Trophoblast cell (in vitro differentiated cells and primary cell): ENCODE measurements around the gene VASH2. TPM values are rescaled to one million over a fixed set of nuclear protein-coding genes. Genes with fewer than 3 reads are reported as not detected.

Experiments
- DNase-seq, 2 donors: peaks; one replicate each; pipeline ENCODE4 v3.0.0-alpha.2; 2016
- H2AFZ ChIP-seq: 2 replicates; pipeline ENCODE4 v1.6.1; 2013; ENCODE audit warnings: low read length, moderate library complexity, mild to moderate bottlenecking; ENCODE audit not compliant: insufficient read depth, poor library complexity
- H2AK5ac ChIP-seq: 2 replicates; pipeline ENCODE4 v1.6.1; 2013; ENCODE audit warnings: mild to moderate bottlenecking, low read length
- H2BK120ac ChIP-seq: 2 replicates; pipeline ENCODE4 v1.6.1; 2013; ENCODE audit warnings: low read length, mild to moderate bottlenecking, moderate library complexity; ENCODE audit not compliant: insufficient read depth, poor library complexity
- H2BK12ac ChIP-seq: 2 replicates; pipeline ENCODE4 v1.6.1; 2013; ENCODE audit warnings: mild to moderate bottlenecking, low read length, moderate library complexity
- H2BK5ac ChIP-seq: 2 replicates; pipeline ENCODE4 v1.6.1; 2013; ENCODE audit warnings: low read length, low read depth, moderate library complexity, mild to moderate bottlenecking; ENCODE audit not compliant: poor library complexity
- H3K14ac ChIP-seq: 2 replicates; pipeline ENCODE4 v1.6.1; 2013; ENCODE audit warnings: mild to moderate bottlenecking, low read length
- H3K18ac ChIP-seq: 2 replicates; pipeline ENCODE4 v1.6.1; 2013; ENCODE audit warnings: mild to moderate bottlenecking, low read length
- H3K23ac ChIP-seq: 2 replicates; pipeline ENCODE4 v1.6.1; 2013; ENCODE audit warnings: low read length
- H3K27ac ChIP-seq: 2 replicates; pipeline ENCODE4 v1.5.1; 2013; ENCODE audit warnings: low read depth, mild to moderate bottlenecking, inconsistent platforms, low read length, moderate library complexity
- H3K27me3 ChIP-seq: 2 replicates; pipeline ENCODE4 v1.6.1; 2013; ENCODE audit warnings: inconsistent platforms, mild to moderate bottlenecking, low read length, moderate library complexity; ENCODE audit not compliant: insufficient read depth
- H3K36me3 ChIP-seq, 2 experiments: 1 replicate in 1 of 2; 2 replicates in 1 of 2; pipeline ENCODE4 v1.6.1; 2013; ENCODE audit warnings: low read length in 2 of 2, mild to moderate bottlenecking in 2 of 2, moderate library complexity in 1 of 2; ENCODE audit not compliant: insufficient read depth in 2 of 2, control insufficient read depth in 1 of 2
- H3K4ac ChIP-seq: 2 replicates; pipeline ENCODE4 v1.6.1; 2013; ENCODE audit warnings: low read depth, mild to moderate bottlenecking, low read length, moderate library complexity
- H3K4me1 ChIP-seq, 2 experiments: 1 replicate in 1 of 2; 2 replicates in 1 of 2; pipeline ENCODE4 v1.6.1; 2013; ENCODE audit warnings: low read length in 2 of 2, mild to moderate bottlenecking in 2 of 2, moderate library complexity in 1 of 2; ENCODE audit not compliant: insufficient read depth in 2 of 2, control insufficient read depth in 1 of 2
- H3K4me2 ChIP-seq: 2 replicates; pipeline ENCODE4 v1.6.1; 2013; ENCODE audit warnings: inconsistent platforms, mild to moderate bottlenecking, low read length, moderate library complexity
- H3K4me3 ChIP-seq: 2 replicates; pipeline ENCODE4 v1.5.1; 2013; ENCODE audit warnings: mild to moderate bottlenecking, low read depth, low read length, inconsistent platforms
- H3K79me1 ChIP-seq: one replicate; pipeline ENCODE4 v1.6.1; 2013; ENCODE audit warnings: low read length
- H3K79me2 ChIP-seq: 2 replicates; pipeline ENCODE4 v1.6.1; 2013; ENCODE audit warnings: low read length, mild to moderate bottlenecking; ENCODE audit not compliant: control insufficient read depth, insufficient read depth, poor library complexity
- H3K9ac ChIP-seq: 2 replicates; pipeline ENCODE4 v1.6.1; 2013; ENCODE audit warnings: mild to moderate bottlenecking, low read length
- H3K9me3 ChIP-seq: 2 replicates; pipeline ENCODE4 v1.6.1; 2013; ENCODE audit warnings: low read depth, mild to moderate bottlenecking, control low read depth, inconsistent platforms, low read length; ENCODE audit not compliant: insufficient read depth
- H4K12ac ChIP-seq: 2 replicates; pipeline ENCODE4 v1.6.1; 2013; ENCODE audit warnings: low read depth, mild to moderate bottlenecking, low read length, moderate library complexity
- H4K8ac ChIP-seq: 2 replicates; pipeline ENCODE4 v1.6.1; 2013; ENCODE audit warnings: low read depth, mild to moderate bottlenecking, low read length, moderate library complexity
- H4K91ac ChIP-seq: one replicate; pipeline ENCODE4 v1.6.1; 2013; ENCODE audit warnings: low read depth, mild to moderate bottlenecking, low read length, moderate library complexity
- WGBS: extraction: QIAGEN DNeasy Blood & Tissue Kit; methylation state at CpG from one replicate; pipeline ENCODE4 v1.1.7; 2013; ENCODE audit warnings: missing lambda C conversion rate; ENCODE audit not compliant: insufficient read length, insufficient coverage; ENCODE audit errors: extremely low coverage; 5-methylcytosine and 5-hydroxymethylcytosine counted together
- polyA plus RNA-seq: library from polyadenylated mRNA; stranded (reverse); fragments of 200-250 nt; gene quantifications from 2 replicates; pipeline ENCODE4 v1.2.3, GENCODE V29; 2013

The VASH2 gene
- 2.9 and 3.1 TPM in 2 replicates for polyA plus RNA-seq

DNA sequence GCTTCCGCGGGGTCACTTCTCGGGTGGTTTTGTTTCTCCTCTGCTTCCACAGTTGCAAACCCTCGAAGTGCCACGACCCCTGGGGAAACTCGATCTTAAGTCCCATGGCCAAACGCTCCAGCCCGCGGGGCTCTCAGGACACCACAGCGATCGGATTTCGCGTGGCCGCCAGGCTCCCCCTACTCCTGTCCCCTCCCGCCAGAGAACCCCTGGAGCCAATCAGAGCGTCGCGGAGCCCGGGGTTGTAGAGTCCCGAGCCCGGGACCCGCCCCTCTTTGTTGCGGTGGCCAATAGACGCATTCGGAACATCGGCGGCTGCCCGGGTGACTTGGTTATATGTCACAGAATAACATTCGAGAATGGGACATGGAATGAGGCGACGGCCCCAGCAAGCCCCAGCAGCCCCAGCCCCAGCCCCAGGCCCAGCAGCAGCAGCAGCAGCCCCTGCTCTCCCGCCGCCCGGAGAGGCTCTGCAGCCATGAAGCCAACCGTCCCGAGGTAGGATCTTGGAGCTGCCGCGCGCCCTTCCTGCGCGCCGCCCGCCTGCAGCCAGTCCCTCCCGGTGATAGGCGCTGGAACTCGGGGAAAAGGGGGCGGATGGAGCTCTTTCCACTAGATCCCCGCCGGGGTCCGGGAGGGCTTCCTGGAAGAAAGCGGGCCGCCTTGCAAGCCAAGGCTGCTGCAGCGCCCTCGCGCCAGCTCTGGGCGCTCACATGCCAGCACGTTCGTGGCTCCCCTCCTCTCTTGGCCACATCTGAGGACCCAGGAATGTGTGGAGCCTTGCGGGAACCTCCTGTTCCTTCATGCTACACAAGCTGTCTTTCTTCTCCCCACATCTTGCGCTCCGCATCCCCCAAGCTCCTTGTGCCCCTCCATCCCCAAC lies at the start of gene VASH2:
TSS of gene VASH2 (plus strand) at position 299 of the 883 bp plus-strand sequence. CDS start 1,002 bp downstream, outside the sequence.
- Histone ChIP-seq H4K91ac (no peak within 1 kb of the TSS), H3K4me1 (peaks cover 4 to 10% of the 10 kb centered on the region in 2 experiments), H3K18ac (no peak within 1 kb of the TSS), H3K4ac (no peak within 1 kb of the TSS), H3K79me1 (peaks cover 3% of the 10 kb centered on the region), H4K8ac (peak within 1 kb of the TSS; percentile 56), H3K27ac (no peak within 1 kb of the TSS), H2BK12ac (no peak within 1 kb of the TSS), H3K27me3 (peaks cover 8% of the 10 kb centered on the region), H2AFZ (peak within 1 kb of the TSS; percentile 25), H3K23ac (no peak within 1 kb of the TSS), H2BK120ac (no peak within 1 kb of the TSS), H3K14ac (no peak within 1 kb of the TSS), H3K4me2 (peak within 1 kb of the TSS; percentile 65), H2BK5ac (no peak within 1 kb of the TSS), H3K36me3 (no peaks in the 10 kb centered on the region), H3K9ac (peak within 1 kb of the TSS; percentile 73), H3K9me3 (no peaks in the 10 kb centered on the region), H3K4me3 (peak within 1 kb of the TSS; percentile 70), H4K12ac (peak within 1 kb of the TSS; percentile 25), H2AK5ac (no peak within 1 kb of the TSS), H3K79me2 (peaks cover 2% of the 10 kb centered on the region)
- DNase-seq = peak; percentile 57 to 78
- WGBS = no CpG with 5 or more reads among the region's 61 CpGs

DNA sequence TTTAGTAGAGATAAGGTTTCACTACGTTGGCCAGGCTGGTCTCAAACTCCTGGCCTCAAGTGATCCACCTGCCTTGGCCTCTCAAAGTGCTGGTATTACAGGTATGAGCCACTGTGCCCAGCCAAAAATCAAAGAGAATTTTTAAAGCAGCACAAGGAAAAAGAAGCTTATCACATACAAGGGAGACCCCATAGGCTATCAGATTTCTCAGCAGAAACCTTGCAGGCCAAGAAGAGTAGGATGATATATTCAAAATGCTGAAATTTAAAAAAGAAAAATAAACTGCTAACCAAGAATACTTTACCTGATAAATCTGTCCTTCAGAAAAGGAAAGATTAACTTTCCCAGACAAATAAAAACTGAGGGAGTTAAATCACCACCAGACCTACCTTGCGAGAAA lies 49.1 kb upstream of the VASH2 start:
- H3K27ac ChIP-seq = no peak overlapping the region
- H3K9ac ChIP-seq = no peak overlapping the region
- H2BK5ac ChIP-seq = no peak overlapping the region
- no peaks in the 10 kb centered on the region for H3K4me1 ChIP-seq
- H2BK120ac ChIP-seq = no peak overlapping the region
- no peak overlapping the region for H3K4me2 ChIP-seq
- no peak overlapping the region for H2BK12ac ChIP-seq
- H3K4me3 ChIP-seq = no peak overlapping the region
- H3K79me1 ChIP-seq = no peaks in the 10 kb centered on the region
- H2AFZ ChIP-seq = no peak overlapping the region
- no peak overlapping the region for H3K14ac ChIP-seq
- H2AK5ac ChIP-seq = no peak overlapping the region
- H4K91ac ChIP-seq = no peak overlapping the region
- H3K4ac ChIP-seq = no peak overlapping the region
- H3K36me3 ChIP-seq = peaks cover 16 to 17% of the 10 kb centered on the region in 2 experiments
- no peak overlapping the region for H3K23ac ChIP-seq
- H4K12ac ChIP-seq = no peak overlapping the region
- no peak overlapping the region for H4K8ac ChIP-seq
- no peak for DNase-seq
- H3K9me3 ChIP-seq = peaks cover 5% of the 10 kb centered on the region
- no peak overlapping the region for H3K18ac ChIP-seq
- H3K27me3 ChIP-seq = no peaks in the 10 kb centered on the region
- WGBS = no CpG with 5 or more reads among the region's 2 CpGs
- H3K79me2 ChIP-seq = no peaks in the 10 kb centered on the region

DNA sequence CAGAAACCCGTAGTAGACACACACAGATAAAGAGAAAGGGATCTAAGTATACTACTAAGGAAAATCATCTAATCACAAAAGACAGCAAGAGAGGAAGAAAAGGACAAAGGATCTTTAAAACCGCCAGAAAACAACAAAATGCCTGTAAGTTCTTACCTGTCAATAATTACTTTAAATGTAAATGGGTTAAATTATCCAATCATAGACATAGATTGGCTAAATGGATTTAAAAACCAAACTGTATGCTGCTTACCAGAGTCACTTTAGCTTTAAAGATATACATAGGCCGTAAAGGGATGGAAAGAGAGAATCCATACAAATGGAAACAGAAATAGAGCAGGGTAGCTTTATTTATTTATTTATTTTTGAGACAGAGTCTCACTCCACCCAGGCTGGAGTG lies 48.3 kb upstream of the VASH2 start:
- no peak overlapping the region for H2AK5ac ChIP-seq
- no peak overlapping the region for H2AFZ ChIP-seq
- no peak overlapping the region for H4K91ac ChIP-seq
- H3K27me3 ChIP-seq = no peaks in the 10 kb centered on the region
- H3K79me2 ChIP-seq = no peaks in the 10 kb centered on the region
- H3K9ac ChIP-seq = no peak overlapping the region
- no peak overlapping the region for H3K4me3 ChIP-seq
- peaks cover 15% of the 10 kb centered on the region in 2 experiments for H3K36me3 ChIP-seq
- no peak overlapping the region for H3K4ac ChIP-seq
- WGBS = no CpG with 5 or more reads among the region's 3 CpGs
- no peak overlapping the region for H3K4me2 ChIP-seq
- H2BK120ac ChIP-seq = no peak overlapping the region
- peaks cover 5% of the 10 kb centered on the region for H3K9me3 ChIP-seq
- no peak overlapping the region for H3K27ac ChIP-seq
- no peak overlapping the region for H3K23ac ChIP-seq
- no peaks in the 10 kb centered on the region for H3K4me1 ChIP-seq
- no peak overlapping the region for H4K8ac ChIP-seq
- H3K18ac ChIP-seq = no peak overlapping the region
- no peak overlapping the region for H4K12ac ChIP-seq
- H3K14ac ChIP-seq = no peak overlapping the region
- H3K79me1 ChIP-seq = no peaks in the 10 kb centered on the region
- no peak overlapping the region for H2BK5ac ChIP-seq
- no peak for DNase-seq
- H2BK12ac ChIP-seq = no peak overlapping the region

DNA sequence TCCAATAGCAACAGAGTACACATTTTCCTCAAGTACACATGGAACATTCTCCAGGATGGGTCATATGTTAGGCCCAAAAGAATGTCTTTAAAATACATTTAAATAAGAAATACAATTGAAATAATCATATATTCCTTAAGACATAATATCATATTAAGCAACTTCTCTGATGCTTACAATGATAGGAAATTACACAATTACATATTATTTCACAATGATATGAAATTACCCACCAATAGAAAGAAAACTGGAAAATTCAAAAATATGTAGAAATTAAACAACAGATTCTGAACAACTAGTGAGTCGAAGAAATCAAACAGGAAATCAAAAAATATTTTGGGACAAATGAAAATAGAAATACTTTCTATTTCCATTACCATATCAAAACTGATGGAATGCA lies 46.7 kb upstream of the VASH2 start:
- H2AK5ac ChIP-seq = no peak overlapping the region
- H3K18ac ChIP-seq = no peak overlapping the region
- H3K14ac ChIP-seq = no peak overlapping the region
- no peaks in the 10 kb centered on the region for H3K79me2 ChIP-seq
- H3K79me1 ChIP-seq = no peaks in the 10 kb centered on the region
- peaks cover 5% of the 10 kb centered on the region for H3K9me3 ChIP-seq
- H2AFZ ChIP-seq = no peak overlapping the region
- H3K4me2 ChIP-seq = no peak overlapping the region
- H4K91ac ChIP-seq = no peak overlapping the region
- no peak for DNase-seq
- no peak overlapping the region for H3K23ac ChIP-seq
- no peak overlapping the region for H2BK5ac ChIP-seq
- H3K4ac ChIP-seq = no peak overlapping the region
- H4K12ac ChIP-seq = no peak overlapping the region
- H3K27ac ChIP-seq = no peak overlapping the region
- no peak overlapping the region for H4K8ac ChIP-seq
- H3K27me3 ChIP-seq = no peaks in the 10 kb centered on the region
- peaks cover 7 to 9% of the 10 kb centered on the region in 2 experiments for H3K36me3 ChIP-seq
- H3K9ac ChIP-seq = no peak overlapping the region
- no peak overlapping the region for H3K4me3 ChIP-seq
- no peak overlapping the region for H2BK120ac ChIP-seq
- no peak overlapping the region for H2BK12ac ChIP-seq
- WGBS = no CpG with 5 or more reads among the region's 1 CpG
- H3K4me1 ChIP-seq = no peaks in the 10 kb centered on the region
